ENCODE measurements around the gene RASSF1.
"Not testable (repeated sequence)": the region's sequence is repeated elsewhere in the genome, so short reads cannot be mapped to it uniquely, and the experiment has no call there.

The RASSF1 gene

DNA sequence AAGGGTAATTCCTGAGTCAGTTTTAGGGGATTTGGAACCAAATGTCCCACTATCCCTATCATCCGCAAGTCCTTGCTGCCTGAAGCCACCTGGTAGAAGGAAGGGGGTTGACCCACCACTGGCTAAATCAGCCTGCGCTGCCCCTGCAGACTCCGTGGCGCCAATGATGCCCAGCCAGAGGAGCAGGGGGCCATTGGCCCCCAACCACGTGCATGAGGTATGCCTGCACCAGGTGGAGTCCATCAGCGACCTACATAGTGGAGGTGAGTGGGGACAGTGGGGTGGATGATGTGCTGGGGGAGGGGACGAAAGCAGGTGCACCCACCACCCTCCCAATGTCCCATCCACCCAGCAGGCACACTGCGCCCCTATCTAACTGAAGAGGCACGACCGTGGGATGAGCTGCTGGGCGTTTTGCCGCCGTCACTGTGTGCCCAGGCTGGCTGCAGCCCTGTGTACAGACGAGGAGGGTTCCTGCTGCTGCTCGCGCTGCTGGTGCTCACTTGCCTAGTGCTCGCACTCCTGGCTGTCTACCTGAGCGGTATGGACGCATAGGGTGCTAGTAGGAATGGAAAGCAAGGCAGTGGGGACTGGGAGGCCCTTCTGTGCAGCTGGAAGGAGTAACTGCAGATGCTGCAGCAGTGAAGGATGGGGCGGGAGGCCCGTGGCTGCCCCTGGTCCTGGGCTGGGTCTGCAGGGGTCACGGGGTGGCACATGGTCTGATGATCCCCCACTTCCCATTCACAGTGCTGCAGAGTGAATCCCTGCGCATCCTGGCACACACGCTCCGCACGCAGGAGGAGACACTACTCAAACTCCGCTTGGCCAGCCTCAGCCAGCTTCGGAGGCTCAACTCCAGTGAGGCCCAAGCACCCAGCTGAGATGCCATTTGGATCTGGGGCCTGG, 54.1 kb downstream of the RASSF1 start:
- Histone ChIP-seq H3K9me3 (ENCODE audit: control insufficient read depth, low read length) (no peaks in the 10 kb centered on the region), H3K27me3 (replicated peaks; ENCODE audit: control insufficient read depth, insufficient read depth, low read length) (no peaks in the 10 kb centered on the region), H3K4me1 (ENCODE audit: control insufficient read depth, insufficient read depth, low read length) (peaks cover 6% of the 10 kb centered on the region), H3K9ac (ENCODE audit: low read length) (no peak overlapping the region), H3K4me3 (ENCODE audit: low read length) (no peak overlapping the region), H3K36me3 (ENCODE audit: control insufficient read depth, insufficient read depth, low read length, severe bottlenecking) (peaks cover 43% of the 10 kb centered on the region)
- no peak for DNase-seq (ENCODE audit: low read depth)

DNA sequence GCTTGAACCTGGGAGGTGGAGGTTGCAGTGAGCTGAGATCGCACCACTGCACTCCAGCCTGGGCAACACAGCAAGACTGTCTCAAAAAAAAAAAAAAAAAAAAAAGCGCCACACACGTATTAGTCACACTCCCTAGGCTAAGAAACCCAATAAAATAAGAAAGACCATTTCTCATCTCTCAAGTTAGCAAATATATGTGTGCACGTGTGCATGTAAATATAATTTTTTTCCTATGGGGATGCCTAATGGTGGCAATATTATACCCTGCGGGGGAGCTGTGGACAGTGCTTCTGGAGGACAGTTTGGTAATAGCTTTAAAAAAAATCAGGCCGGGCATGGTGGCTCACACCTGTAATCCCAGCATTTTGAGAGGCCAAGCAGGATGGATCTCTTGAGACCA, 56.5 kb downstream of the RASSF1 start:
- not testable (repeated sequence) for H3K9ac ChIP-seq (ENCODE audit: low read length); H3K4me1 ChIP-seq (ENCODE audit: control insufficient read depth, insufficient read depth, low read length); H3K27me3 ChIP-seq (replicated peaks; ENCODE audit: control insufficient read depth, insufficient read depth, low read length); H3K9me3 ChIP-seq (ENCODE audit: control insufficient read depth, low read length); H3K4me3 ChIP-seq (ENCODE audit: low read length); DNase-seq (ENCODE audit: low read depth)
- H3K36me3 ChIP-seq (ENCODE audit: control insufficient read depth, insufficient read depth, low read length, severe bottlenecking), result peaks cover 26% of the 10 kb centered on the region
